Neural crest cell (in vitro differentiated cells): ENCODE results near the gene SNRNP200. TPM values are rescaled to one million over a fixed set of nuclear protein-coding genes. Genes with fewer than 3 reads are reported as not detected.

Experiments
- DNase-seq: peaks from one replicate; pipeline ENCODE4 v3.0.0; 2021; ENCODE audit warnings: low read depth, mixed read lengths, low spot score
- H3K27ac Mint-ChIP-seq: one replicate; pipeline ENCODE4 v1.8.0; 2021; ENCODE audit warnings: mild to moderate bottlenecking, mixed read lengths; ENCODE audit not compliant: unreplicated experiment
- H3K27me3 Mint-ChIP-seq: 2 replicates; pipeline ENCODE4 v1.8.0; 2021; ENCODE audit warnings: low read depth, mild to moderate bottlenecking, mixed read lengths
- H3K36me3 Mint-ChIP-seq: 2 replicates; pipeline ENCODE4 v1.8.0; 2021; ENCODE audit warnings: low read depth, mild to moderate bottlenecking, mixed read lengths
- H3K4me1 Mint-ChIP-seq: 2 replicates; pipeline ENCODE4 v1.8.0; 2021; ENCODE audit warnings: mixed read lengths
- H3K4me3 Mint-ChIP-seq: one replicate; pipeline ENCODE4 v1.8.0; 2021; ENCODE audit warnings: mild to moderate bottlenecking, mixed read lengths
- H3K9me3 Mint-ChIP-seq: 2 replicates; pipeline ENCODE4 v1.8.0; 2021; ENCODE audit warnings: mixed read lengths
- total RNA-seq: library from RNA; stranded (reverse); gene quantifications from 2 replicates; pipeline ENCODE4 v1.2.1, GENCODE V29; 2021
- TF ChIP-seq, protein P1 (sequence below): fragments of 200-600 bp; sonication (generic); conservative IDR thresholded peaks from 2 replicates; pipeline ENCODE4 v1.5.0; 2021; ENCODE audit warnings: antibody characterized with exemption, mild to moderate bottlenecking

SNRNP200 gene
- total RNA-seq, 1 donor from 2014 or later = 250 TPM

DNA sequence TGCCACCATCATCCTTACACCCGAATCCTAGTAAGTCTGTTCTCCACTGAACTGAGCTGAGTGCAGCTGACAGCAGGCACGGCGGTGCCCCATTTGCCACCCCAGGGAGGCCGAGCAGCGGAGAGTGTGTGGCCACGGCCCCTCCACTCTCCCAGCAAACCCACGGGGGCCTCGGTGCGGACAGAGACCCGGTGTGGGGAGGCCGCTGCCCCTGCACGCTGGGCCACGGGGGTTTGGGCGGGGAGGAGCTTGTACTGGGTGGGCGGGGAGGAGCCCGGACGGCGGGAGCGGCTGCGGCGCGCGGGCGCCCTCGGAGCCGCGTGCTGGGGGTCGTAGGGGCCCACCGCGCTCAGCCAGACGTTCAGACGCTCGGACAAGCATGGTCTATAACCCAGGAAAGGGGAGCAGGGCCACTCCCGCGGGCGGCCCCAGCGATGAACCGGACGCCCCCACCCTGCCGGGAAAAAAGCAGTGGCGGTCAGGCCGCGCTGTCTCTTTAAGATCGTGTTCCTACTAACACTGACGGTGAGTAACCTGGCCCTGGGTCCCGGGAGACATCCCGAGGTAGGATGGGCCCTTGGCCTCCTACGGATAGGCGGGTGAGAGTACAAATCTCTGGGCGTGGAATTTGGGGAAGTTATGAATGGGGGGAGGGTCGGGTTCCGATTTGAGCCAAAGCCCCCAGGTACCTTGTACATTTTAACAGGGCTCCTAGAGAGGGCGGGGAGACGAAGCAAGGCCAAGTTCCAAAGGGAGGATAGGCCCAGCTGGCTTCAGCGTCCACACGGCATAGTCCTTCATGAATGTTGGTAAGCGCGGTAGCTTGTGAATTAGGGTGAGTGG lies 19.9 kb upstream of the SNRNP200 start, which contains the start of gene ITPRIPL1:
TSS of gene ITPRIPL1 (plus strand) at position 277 of the 843 bp plus-strand sequence. CDS start at position 800, 523 bp downstream.
- Mint-ChIP-seq H3K4me1 (peaks cover 42% of the 10 kb centered on the region), H3K9me3 (no peaks in the 10 kb centered on the region), H3K4me3 (peak within 1 kb of the TSS; percentile 89), H3K36me3 (peaks cover 16% of the 10 kb centered on the region), H3K27me3 (peaks cover 43% of the 10 kb centered on the region), H3K27ac (peak within 1 kb of the TSS; percentile 79)
- peak; percentile 25 for DNase-seq
- TF ChIP-seq, protein P1, sequence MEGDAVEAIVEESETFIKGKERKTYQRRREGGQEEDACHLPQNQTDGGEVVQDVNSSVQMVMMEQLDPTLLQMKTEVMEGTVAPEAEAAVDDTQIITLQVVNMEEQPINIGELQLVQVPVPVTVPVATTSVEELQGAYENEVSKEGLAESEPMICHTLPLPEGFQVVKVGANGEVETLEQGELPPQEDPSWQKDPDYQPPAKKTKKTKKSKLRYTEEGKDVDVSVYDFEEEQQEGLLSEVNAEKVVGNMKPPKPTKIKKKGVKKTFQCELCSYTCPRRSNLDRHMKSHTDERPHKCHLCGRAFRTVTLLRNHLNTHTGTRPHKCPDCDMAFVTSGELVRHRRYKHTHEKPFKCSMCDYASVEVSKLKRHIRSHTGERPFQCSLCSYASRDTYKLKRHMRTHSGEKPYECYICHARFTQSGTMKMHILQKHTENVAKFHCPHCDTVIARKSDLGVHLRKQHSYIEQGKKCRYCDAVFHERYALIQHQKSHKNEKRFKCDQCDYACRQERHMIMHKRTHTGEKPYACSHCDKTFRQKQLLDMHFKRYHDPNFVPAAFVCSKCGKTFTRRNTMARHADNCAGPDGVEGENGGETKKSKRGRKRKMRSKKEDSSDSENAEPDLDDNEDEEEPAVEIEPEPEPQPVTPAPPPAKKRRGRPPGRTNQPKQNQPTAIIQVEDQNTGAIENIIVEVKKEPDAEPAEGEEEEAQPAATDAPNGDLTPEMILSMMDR = no peak

- Mint-ChIP-seq H3K36me3 (peaks cover 16% of the 10 kb centered on the region), H3K27me3 (peaks cover 48% of the 10 kb centered on the region), H3K4me3 (peak overlapping the region; percentile 86), H3K27ac (peak overlapping the region; percentile 73), H3K4me1 (peaks cover 43% of the 10 kb centered on the region), H3K9me3 (no peaks in the 10 kb centered on the region)
- TF ChIP-seq, protein P1 = no peak
- DNase-seq = no peak
Observed at GRCh38 chr2:96324721-96325040, 19.3 kb upstream of the SNRNP200 start.

GRCh38 chr2:96323849-96324248 lies 18.5 kb upstream of the SNRNP200 start:
- Mint-ChIP-seq H3K9me3 (no peaks in the 10 kb centered on the region), H3K27ac (no peak overlapping the region), H3K36me3 (peaks cover 16% of the 10 kb centered on the region), H3K4me1 (peaks cover 40% of the 10 kb centered on the region), H3K4me3 (peak overlapping the region; percentile 86), H3K27me3 (peaks cover 48% of the 10 kb centered on the region)
- no peak for DNase-seq
- TF ChIP-seq, protein P1 = no peak

DNA sequence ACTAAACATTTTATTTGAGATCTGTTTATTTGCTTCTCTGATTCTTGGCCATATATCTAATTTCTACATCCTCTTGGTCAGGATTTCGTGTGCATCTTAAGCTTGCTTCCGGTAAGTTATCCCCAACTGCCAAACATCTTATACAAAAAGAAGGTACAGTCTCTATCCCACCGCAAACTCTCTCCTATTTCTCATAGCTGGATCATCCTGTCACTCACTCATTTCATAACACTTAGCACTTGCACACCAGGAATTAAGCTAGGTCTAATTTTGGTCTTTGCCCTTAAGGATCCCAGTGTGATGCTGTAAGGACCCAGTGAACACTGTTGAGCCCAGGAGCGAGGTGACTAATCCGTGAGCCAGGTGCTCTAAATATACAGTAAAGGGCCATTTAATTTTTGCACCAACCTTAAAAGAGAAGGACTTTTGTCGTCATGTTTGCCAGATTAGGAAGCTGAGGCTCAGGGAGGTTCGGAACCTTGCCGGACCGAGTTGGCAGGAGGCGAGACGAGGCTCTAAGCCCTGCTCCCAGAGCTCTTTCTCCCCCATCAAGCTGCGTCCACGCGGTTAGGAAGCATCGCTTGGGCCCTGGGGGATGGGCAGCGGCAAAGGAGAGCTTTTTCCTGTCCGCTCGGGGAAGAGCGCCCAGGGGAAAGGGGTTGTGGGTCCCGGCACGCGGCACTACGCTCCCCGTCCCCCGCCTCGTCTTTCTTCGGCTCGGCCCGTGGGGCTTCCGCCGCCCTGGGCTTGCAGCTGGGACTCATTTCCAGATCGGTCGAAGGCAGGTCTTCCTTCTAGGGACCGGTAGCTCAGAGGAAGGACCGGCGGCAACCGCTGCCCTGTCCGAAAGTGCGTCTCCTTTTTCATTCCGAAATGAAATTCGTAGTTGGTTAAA lies 15.6 kb upstream of the SNRNP200 start:
- TF ChIP-seq, protein P1 = no peak
- H3K27me3 Mint-ChIP-seq = peaks cover 48% of the 10 kb centered on the region
- peak overlapping the region; percentile 57 for H3K27ac Mint-ChIP-seq
- peak; percentile 41 for DNase-seq
- H3K9me3 Mint-ChIP-seq = no peaks in the 10 kb centered on the region
- peak overlapping the region; percentile 87 for H3K4me3 Mint-ChIP-seq
- peaks cover 48% of the 10 kb centered on the region for H3K4me1 Mint-ChIP-seq
- H3K36me3 Mint-ChIP-seq = peaks cover 3% of the 10 kb centered on the region

DNA sequence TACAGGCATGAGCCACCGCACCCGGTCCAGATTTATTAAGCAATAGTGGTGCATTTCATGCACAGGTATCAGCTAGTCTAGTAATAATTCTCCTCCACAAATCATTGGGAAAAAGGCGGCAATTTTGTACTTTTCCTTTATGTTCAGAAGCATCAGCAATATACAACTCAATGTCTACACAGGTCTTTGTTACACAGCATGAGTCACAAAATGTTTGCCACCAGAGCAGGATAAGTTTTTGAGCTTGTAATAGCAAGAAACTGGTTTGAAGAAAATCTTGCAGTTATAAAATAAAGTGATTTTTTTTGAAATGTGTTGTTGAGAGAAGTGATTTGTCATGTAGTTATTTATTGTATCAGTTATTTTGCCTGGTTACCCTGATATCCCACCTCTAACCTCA lies 15.0 kb upstream of the SNRNP200 start:
- DNase-seq = no peak
- peaks cover 3% of the 10 kb centered on the region for H3K36me3 Mint-ChIP-seq
- peaks cover 48% of the 10 kb centered on the region for H3K4me1 Mint-ChIP-seq
- no peaks in the 10 kb centered on the region for H3K9me3 Mint-ChIP-seq
- H3K27ac Mint-ChIP-seq = no peak overlapping the region
- peak overlapping the region; percentile 87 for H3K4me3 Mint-ChIP-seq
- H3K27me3 Mint-ChIP-seq = peaks cover 44% of the 10 kb centered on the region
- TF ChIP-seq, protein P1 = no peak
